HCT116 (cell line): ENCODE measurements around the gene OSBPL1A. TPM values are rescaled to one million over a fixed set of nuclear protein-coding genes. Genes with fewer than 3 reads are reported as not detected.

Experiments
- ATAC-seq: fragments of 200-7000 bp; cut with Tn5 transposase; 2 replicates; pipeline ENCODE4 v1.9.1; 2020; ENCODE audit warnings: mild to moderate bottlenecking, moderate library complexity
- BruUV-seq: library from RNA; stranded (reverse); fragments of 400-500 nt; replicated peaks from 2 replicates; lab custom pipeline; 2021; lab: Mats Ljungman, UMichigan
- CTCF ChIA-PET: fragments of 300-600 bp; sonication (Branson Sonifier 250); formaldehyde crosslinking; loops from one replicate; lab custom pipeline; 2021; ENCODE audit warnings: antibody characterized with exemption; lab: Charles Lee
- POLR2A ChIA-PET: fragments of 300-600, 350-600 bp; sonication (Branson Sonifier 250); formaldehyde crosslinking; loops from one replicate; lab custom pipeline; 2021; ENCODE audit warnings: antibody characterized with exemption; lab: Charles Lee
- RAD21 ChIA-PET, 2 experiments: fragments of 300-600 bp; sonication (Branson Sonifier 250); formaldehyde crosslinking; loops; one replicate each; lab custom pipeline; 2023; ENCODE audit warnings: low total read pairs in 2 of 2; ENCODE audit not compliant: uncharacterized antibody in 2 of 2, unreplicated experiment in 2 of 2, low non-redundant PET in 1 of 2; lab: Charles Lee
- DNase-seq: peaks from one replicate; pipeline ENCODE4 v3.0.0-alpha.2; 2010; ENCODE audit warnings: low read depth, low spot score
- H2AFZ ChIP-seq: fragments of 200-600 bp; shearing (Covaris generic), sonication (generic); 2 replicates; pipeline ENCODE4 v1.6.1; 2017; ENCODE audit warnings: low read depth, mixed run types, mixed read lengths, antibody characterized with exemption, low read length; ENCODE audit not compliant: poor library complexity, severe bottlenecking
- H3K27ac ChIP-seq: 2 replicates; pipeline ENCODE4 v1.5.1; 2012; ENCODE audit warnings: low read depth, low read length
- H3K27me3 ChIP-seq: fragments of 200-600 bp; sonication (generic); 2 replicates; pipeline ENCODE4 v1.6.1; 2016; ENCODE audit warnings: mixed run types, low read length, mixed read lengths; ENCODE audit not compliant: insufficient read depth
- H3K36me3 ChIP-seq, 2 experiments: fragments of 200-500 bp in 1 of 2; fragments of 200-600 bp in 1 of 2; sonication (Bioruptor generic) in 1 of 2; sonication (generic) in 1 of 2; 2 replicates each; pipeline versions ENCODE4 v1.5.1 to v1.6.1; 2014 to 2016; ENCODE audit warnings: low read length in 2 of 2, inconsistent platforms in 1 of 2, mixed read lengths in 1 of 2, mixed run types in 1 of 2; ENCODE audit not compliant: insufficient read depth in 2 of 2, control insufficient read depth in 1 of 2
- H3K4me1 ChIP-seq, 2 experiments: fragments of 200-600 bp in 1 of 2; sonication (generic) in 1 of 2; 2 replicates each; pipeline versions ENCODE4 v1.5.1 to v1.6.1; 2012 to 2017; ENCODE audit warnings: low read length in 2 of 2, inconsistent platforms in 1 of 2, mild to moderate bottlenecking in 1 of 2, mixed read lengths in 1 of 2, mixed run types in 1 of 2, moderate library complexity in 1 of 2; ENCODE audit not compliant: insufficient read depth in 2 of 2, control insufficient read depth in 1 of 2
- H3K4me2 ChIP-seq: fragments of 200-600 bp; sonication (generic); 2 replicates; pipeline ENCODE4 v1.6.1; 2017; ENCODE audit warnings: mixed run types, low read length, mixed read lengths
- H3K4me3 ChIP-seq, 2 experiments: fragments of 200-600 bp in 1 of 2; sonication (generic) in 1 of 2; replicated peaks in 1 of 2; 2 replicates each; pipeline ENCODE4 v1.5.1; 2011 to 2016; ENCODE audit warnings: low read length in 2 of 2, control low read depth in 1 of 2, low read depth in 1 of 2, mild to moderate bottlenecking in 1 of 2, mixed read lengths in 1 of 2, mixed run types in 1 of 2
- H3K79me2 ChIP-seq: fragments of 200-600 bp; sonication (generic); 2 replicates; pipeline ENCODE4 v1.6.1; 2017; ENCODE audit warnings: mild to moderate bottlenecking, mixed run types, low read length, moderate library complexity, mixed read lengths; ENCODE audit not compliant: insufficient read depth
- H3K9ac ChIP-seq: fragments of 200-600 bp; sonication (generic); 2 replicates; pipeline ENCODE4 v1.6.1; 2016; ENCODE audit warnings: low read length, mixed read lengths
- H3K9me2 ChIP-seq: fragments of 200-600 bp; sonication (generic), shearing (Covaris generic); 2 replicates; pipeline ENCODE4 v1.6.1; 2017; ENCODE audit warnings: mixed run types, mild to moderate bottlenecking, moderate library complexity; ENCODE audit not compliant: insufficient read depth
- H3K9me3 ChIP-seq, 2 experiments: fragments of 200-500 bp in 1 of 2; fragments of 200-600 bp in 1 of 2; sonication (Bioruptor generic) in 1 of 2; sonication (generic) in 1 of 2; 2 replicates each; pipeline ENCODE4 v1.6.1; 2014 to 2017; ENCODE audit warnings: low read length in 2 of 2, mixed read lengths in 2 of 2, inconsistent platforms in 1 of 2, low read depth in 1 of 2, mild to moderate bottlenecking in 1 of 2, mixed run types in 1 of 2, moderate library complexity in 1 of 2; ENCODE audit not compliant: control insufficient read depth in 1 of 2, insufficient read depth in 1 of 2
- H4K20me1 ChIP-seq: fragments of 200-600 bp; sonication (generic), shearing (Covaris generic); 2 replicates; pipeline ENCODE4 v1.6.1; 2017; ENCODE audit warnings: mixed run types, mild to moderate bottlenecking, moderate library complexity; ENCODE audit not compliant: insufficient read depth
- CBX3 ChIP-seq: IDR thresholded peaks from 2 replicates; pipeline ENCODE4 v1.6.1; 2012; ENCODE audit warnings: low read depth
- EGR1 ChIP-seq: IDR thresholded peaks from 2 replicates; pipeline ENCODE4 v1.6.1; 2012; ENCODE audit warnings: low read depth
- EZH2 ChIP-seq: fragments of 200-600 bp; sonication (generic); IDR thresholded peaks from 2 replicates; pipeline ENCODE4 v1.6.1; 2017; ENCODE audit warnings: antibody characterized with exemption, mixed run types
- EZH2phosphoT487 ChIP-seq: fragments of 200-600 bp; IDR thresholded peaks from 2 replicates; pipeline ENCODE4 v1.6.1; 2018; ENCODE audit warnings: antibody characterized with exemption, borderline replicate concordance
- FOSL1 ChIP-seq: IDR thresholded peaks from 2 replicates; pipeline ENCODE4 v1.6.1; 2012; ENCODE audit warnings: low read depth
- JUND ChIP-seq: IDR thresholded peaks from 2 replicates; pipeline ENCODE4 v1.6.1; 2012
- POLR2A ChIP-seq: IDR thresholded peaks from 2 replicates; pipeline ENCODE4 v1.7.0; 2011; ENCODE audit warnings: borderline replicate concordance; ENCODE audit not compliant: insufficient read depth, insufficient read length; ENCODE audit errors: extremely low read depth
- POLR2AphosphoS5 ChIP-seq: IDR thresholded peaks from 2 replicates; pipeline ENCODE4 v1.6.1; 2011; ENCODE audit warnings: mild to moderate bottlenecking, low read depth, low read length, moderate library complexity
- RAD21 ChIP-seq: IDR thresholded peaks from 2 replicates; pipeline ENCODE4 v1.6.1; 2012; ENCODE audit warnings: low read depth, mild to moderate bottlenecking
- SIN3A ChIP-seq: IDR thresholded peaks from 2 replicates; pipeline ENCODE4 v1.6.1; 2012; ENCODE audit warnings: low read depth
- SP1 ChIP-seq: IDR thresholded peaks from 2 replicates; pipeline ENCODE4 v1.6.1; 2012; ENCODE audit warnings: low read depth
- SRF ChIP-seq: IDR thresholded peaks from 2 replicates; pipeline ENCODE4 v1.6.1; 2012; ENCODE audit warnings: low read depth
- TCF7L2 ChIP-seq: IDR thresholded peaks from 2 replicates; pipeline ENCODE4 v1.7.0; 2011; ENCODE audit warnings: borderline replicate concordance, inconsistent platforms; ENCODE audit not compliant: insufficient read depth, insufficient read length; ENCODE audit errors: extremely low read depth
- YY1 ChIP-seq: IDR thresholded peaks from 2 replicates; pipeline ENCODE4 v1.6.1; 2011; ENCODE audit warnings: low read length, low read depth, moderate library complexity, mild to moderate bottlenecking; ENCODE audit not compliant: insufficient replicate concordance; ENCODE audit errors: extremely low read depth
- ZNF274 ChIP-seq: fragments of 200-500 bp; sonication (Bioruptor generic); IDR thresholded peaks from 2 replicates; pipeline ENCODE4 v1.6.1; 2014; ENCODE audit warnings: mild to moderate bottlenecking, low read depth, low read length, inconsistent platforms
- intact Hi-C: fragments of 100-400 bp; cut with micrococcal nuclease; formaldehyde crosslinking; loops from 2 replicates; pipeline ENCODE4 v1.10.0; 2022
- total RNA-seq: library from RNA; stranded (reverse); gene quantifications from one replicate; pipeline ENCODE4 v1.2.1, GENCODE V29; 2021; ENCODE audit not compliant: unreplicated experiment
- TF ChIP-seq, protein P1 (sequence below), 3 experiments: fragments of 200-600 bp in 1 of 3; sonication (generic) in 1 of 3; IDR thresholded peaks in 2 of 3; conservative IDR thresholded peaks in 1 of 3; 2 replicates each; pipeline ENCODE4 v1.5.1; 2012 to 2017; ENCODE audit warnings: low read depth in 2 of 3, low read length in 2 of 3, antibody characterized with exemption in 1 of 3, borderline replicate concordance in 1 of 3, control low read depth in 1 of 3, mild to moderate bottlenecking in 1 of 3, mixed read lengths in 1 of 3, mixed run types in 1 of 3, moderate library complexity in 1 of 3; ENCODE audit not compliant: insufficient read depth in 1 of 3
- TF ChIP-seq, protein P2 (sequence below): IDR thresholded peaks from 2 replicates; pipeline ENCODE4 v1.6.1; 2012; ENCODE audit warnings: low read depth

OSBPL1A gene
- total RNA-seq, 1 experiment from 2014 or later, result 18.9 TPM

DNA sequence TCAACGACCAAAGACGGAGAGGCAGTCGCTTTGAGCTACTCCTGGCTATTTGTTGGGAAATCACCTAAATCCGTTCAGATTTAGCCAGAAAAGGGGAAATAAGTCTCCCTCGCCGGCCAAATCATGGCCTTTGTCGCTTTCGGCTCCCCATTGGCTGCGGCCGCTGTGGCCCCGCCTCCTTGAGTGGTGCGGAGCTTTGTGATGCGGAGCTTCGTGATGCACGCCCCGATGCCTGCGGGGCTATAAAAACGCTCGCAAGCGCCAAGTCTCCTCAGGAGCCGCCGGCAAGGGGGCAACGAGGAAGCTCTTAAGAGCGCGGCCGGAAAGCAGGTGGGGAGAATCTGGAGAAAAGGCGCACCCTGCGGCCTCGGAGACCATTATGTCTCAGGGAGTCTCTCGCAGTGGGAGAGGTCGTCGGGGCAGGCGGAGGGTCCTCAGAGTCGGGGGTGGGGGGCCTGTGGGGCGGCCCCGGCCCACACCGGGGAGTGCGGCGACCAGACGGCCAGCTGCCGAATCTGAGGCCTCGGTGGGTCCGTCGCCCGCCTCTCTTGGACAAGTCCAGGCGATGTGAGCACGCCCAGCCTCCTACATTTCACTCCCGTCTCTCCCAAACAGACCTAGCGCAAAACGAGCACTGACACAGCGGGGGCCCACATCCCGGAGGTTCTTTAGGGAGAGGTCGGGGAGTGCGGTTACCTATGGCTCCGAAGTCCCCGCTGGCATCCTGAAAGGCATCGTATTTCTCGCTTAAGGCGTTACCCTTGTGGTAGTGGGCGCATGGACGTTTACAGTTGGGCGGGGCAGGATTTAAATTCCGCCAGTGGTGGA, 258.6 kb downstream of the OSBPL1A start, which contains the start of gene CABYR:
CABYR (plus strand) TSS at position 274 of the 828 bp plus-strand sequence. CDS start 4,053 bp downstream, outside the sequence.
- DNase-seq, result no peak
- H3K27ac ChIP-seq, result no peak within 1 kb of the TSS
- ChIA-PET POLR2A (no interaction called here), RAD21 (no interaction called here), CTCF (interaction anchor here (1.4 kb wide), 1 partner anchor 38 kb away, joined by 6 read pairs; no protein-coding TSS in a partner anchor)
- no peak within 1 kb of the TSS for H2AFZ ChIP-seq
- no TSS peak for BruUV-seq
- TF ChIP-seq CBX3 (no peak), JUND (no peak), SRF (no peak), FOSL1 (no peak), EGR1 (no peak), SIN3A (no peak), EZH2 (no peak), POLR2A (no peak), YY1 (no peak), TCF7L2 (no peak), ZNF274 (no peak), POLR2AphosphoS5 (no peak), RAD21 (no peak), SP1 (no peak), EZH2phosphoT487 (no peak)
- TF ChIP-seq, protein P1, sequence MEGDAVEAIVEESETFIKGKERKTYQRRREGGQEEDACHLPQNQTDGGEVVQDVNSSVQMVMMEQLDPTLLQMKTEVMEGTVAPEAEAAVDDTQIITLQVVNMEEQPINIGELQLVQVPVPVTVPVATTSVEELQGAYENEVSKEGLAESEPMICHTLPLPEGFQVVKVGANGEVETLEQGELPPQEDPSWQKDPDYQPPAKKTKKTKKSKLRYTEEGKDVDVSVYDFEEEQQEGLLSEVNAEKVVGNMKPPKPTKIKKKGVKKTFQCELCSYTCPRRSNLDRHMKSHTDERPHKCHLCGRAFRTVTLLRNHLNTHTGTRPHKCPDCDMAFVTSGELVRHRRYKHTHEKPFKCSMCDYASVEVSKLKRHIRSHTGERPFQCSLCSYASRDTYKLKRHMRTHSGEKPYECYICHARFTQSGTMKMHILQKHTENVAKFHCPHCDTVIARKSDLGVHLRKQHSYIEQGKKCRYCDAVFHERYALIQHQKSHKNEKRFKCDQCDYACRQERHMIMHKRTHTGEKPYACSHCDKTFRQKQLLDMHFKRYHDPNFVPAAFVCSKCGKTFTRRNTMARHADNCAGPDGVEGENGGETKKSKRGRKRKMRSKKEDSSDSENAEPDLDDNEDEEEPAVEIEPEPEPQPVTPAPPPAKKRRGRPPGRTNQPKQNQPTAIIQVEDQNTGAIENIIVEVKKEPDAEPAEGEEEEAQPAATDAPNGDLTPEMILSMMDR (IDR thresholded peaks at IDR 0.05 in 2 of 3, conservative IDR thresholded peaks at IDR 0.05 in 1 of 3; ENCODE audit: borderline replicate concordance in 1 of 3, insufficient read depth in 1 of 3, low read depth in 2 of 3, low read length in 2 of 3), result no peak
- TF ChIP-seq, protein P2, sequence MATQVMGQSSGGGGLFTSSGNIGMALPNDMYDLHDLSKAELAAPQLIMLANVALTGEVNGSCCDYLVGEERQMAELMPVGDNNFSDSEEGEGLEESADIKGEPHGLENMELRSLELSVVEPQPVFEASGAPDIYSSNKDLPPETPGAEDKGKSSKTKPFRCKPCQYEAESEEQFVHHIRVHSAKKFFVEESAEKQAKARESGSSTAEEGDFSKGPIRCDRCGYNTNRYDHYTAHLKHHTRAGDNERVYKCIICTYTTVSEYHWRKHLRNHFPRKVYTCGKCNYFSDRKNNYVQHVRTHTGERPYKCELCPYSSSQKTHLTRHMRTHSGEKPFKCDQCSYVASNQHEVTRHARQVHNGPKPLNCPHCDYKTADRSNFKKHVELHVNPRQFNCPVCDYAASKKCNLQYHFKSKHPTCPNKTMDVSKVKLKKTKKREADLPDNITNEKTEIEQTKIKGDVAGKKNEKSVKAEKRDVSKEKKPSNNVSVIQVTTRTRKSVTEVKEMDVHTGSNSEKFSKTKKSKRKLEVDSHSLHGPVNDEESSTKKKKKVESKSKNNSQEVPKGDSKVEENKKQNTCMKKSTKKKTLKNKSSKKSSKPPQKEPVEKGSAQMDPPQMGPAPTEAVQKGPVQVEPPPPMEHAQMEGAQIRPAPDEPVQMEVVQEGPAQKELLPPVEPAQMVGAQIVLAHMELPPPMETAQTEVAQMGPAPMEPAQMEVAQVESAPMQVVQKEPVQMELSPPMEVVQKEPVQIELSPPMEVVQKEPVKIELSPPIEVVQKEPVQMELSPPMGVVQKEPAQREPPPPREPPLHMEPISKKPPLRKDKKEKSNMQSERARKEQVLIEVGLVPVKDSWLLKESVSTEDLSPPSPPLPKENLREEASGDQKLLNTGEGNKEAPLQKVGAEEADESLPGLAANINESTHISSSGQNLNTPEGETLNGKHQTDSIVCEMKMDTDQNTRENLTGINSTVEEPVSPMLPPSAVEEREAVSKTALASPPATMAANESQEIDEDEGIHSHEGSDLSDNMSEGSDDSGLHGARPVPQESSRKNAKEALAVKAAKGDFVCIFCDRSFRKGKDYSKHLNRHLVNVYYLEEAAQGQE, result no peak
- H3K9me2 ChIP-seq, result no peaks in the 10 kb centered on the region
- H3K36me3 ChIP-seq, result no peaks in the 10 kb centered on the region
- H3K4me2 ChIP-seq, result no peak within 1 kb of the TSS
- ATAC-seq, result no peak
- H3K4me3 ChIP-seq, result no peak within 1 kb of the TSS
- no peaks in the 10 kb centered on the region for H4K20me1 ChIP-seq
- no peaks in the 10 kb centered on the region for H3K27me3 ChIP-seq
- H3K79me2 ChIP-seq, result no peaks in the 10 kb centered on the region
- intact Hi-C loops, result no loop called here
- peaks cover 8% of the 10 kb centered on the region in 2 experiments; a peak in 3 of 4 replicates for H3K4me1 ChIP-seq
- no peaks in the 10 kb centered on the region for H3K9me3 ChIP-seq
- no peak within 1 kb of the TSS for H3K9ac ChIP-seq
